ENCODE results near the gene LRRC52. TPM values are rescaled to one million over a fixed set of nuclear protein-coding genes. Genes with fewer than 3 reads are reported as not detected.

LRRC52 gene, protein sequence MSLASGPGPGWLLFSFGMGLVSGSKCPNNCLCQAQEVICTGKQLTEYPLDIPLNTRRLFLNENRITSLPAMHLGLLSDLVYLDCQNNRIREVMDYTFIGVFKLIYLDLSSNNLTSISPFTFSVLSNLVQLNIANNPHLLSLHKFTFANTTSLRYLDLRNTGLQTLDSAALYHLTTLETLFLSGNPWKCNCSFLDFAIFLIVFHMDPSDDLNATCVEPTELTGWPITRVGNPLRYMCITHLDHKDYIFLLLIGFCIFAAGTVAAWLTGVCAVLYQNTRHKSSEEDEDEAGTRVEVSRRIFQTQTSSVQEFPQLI
- not detected in 2 replicates for polyA plus RNA-seq (2011; rRNA removed)
- not detected in 2 replicates for polyA plus RNA-seq (2012; cell fraction: cytosol; rRNA removed)
- polyA plus RNA-seq (2012; cell fraction: nucleus; rRNA removed), result not detected in 2 replicates
- polyA plus RNA-seq (2017; fragmentation: RNase III; extraction: RNeasy Plus Mini Kit Qiagen cat#74134 plus additional on column Dnase treatment), result not detected in 3 replicates
- not detected in 2 replicates for polyA minus RNA-seq (2011; rRNA and poly(A)+ RNA removed)

DNA sequence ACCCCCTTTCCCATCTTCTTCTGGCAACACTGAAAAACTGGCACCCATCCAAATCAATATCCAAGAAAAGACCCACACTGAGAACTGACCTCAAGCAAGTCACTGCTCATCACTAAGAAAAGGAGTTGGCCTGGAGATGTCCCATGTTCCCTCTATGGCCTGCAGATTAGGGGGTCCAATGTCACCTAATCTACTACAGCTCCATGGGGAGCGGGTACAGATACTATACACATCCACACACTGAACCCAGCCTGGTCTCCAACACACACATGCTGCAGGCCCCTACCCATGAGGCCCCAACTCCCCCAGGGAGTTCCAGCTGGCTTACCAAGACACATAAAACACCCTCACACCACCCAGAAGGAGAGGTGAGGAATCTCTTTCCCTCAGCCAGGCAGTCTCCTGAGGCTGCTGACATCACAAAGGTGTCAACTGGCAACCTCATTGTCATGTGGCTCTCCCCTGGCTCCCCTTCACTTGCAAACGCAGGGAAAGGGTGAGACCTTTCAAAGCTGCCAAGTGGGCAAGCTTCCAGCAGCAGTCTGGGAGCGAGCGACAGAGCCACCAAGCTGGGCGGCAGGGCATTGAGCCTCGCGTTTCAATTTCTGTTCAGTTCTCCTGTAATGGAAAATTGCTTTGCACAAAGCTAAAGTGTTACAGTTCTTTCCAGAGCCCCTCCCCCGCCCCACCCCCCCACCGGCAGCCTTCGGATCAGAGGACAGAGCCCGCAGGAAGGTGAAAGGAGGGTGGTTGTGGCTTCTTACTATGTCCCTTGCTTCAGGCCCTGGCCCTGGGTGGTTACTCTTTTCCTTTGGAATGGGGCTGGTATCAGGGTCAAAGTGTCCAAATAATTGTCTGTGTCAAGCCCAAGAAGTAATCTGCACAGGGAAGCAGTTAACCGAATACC is at the start of gene LRRC52:
Gene LRRC52, plus strand, starts transcription at position 469 of the 907 bp plus-strand sequence. Its CDS starts 297 bp downstream, at position 766.
- no peak within 1 kb of the TSS for H3K4me2 ChIP-seq
- no peak for TF ChIP-seq BHLHE40 (IDR thresholded peaks at IDR 0.05; ENCODE audit: low read depth, low read length)
- no peak for TF ChIP-seq NR3C1 (IDR thresholded peaks at IDR 0.05)
- TF ChIP-seq, protein P1, sequence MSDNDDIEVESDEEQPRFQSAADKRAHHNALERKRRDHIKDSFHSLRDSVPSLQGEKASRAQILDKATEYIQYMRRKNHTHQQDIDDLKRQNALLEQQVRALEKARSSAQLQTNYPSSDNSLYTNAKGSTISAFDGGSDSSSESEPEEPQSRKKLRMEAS (IDR thresholded peaks at IDR 0.05), result no peak
- no peak for TF ChIP-seq TFCP2L1 (CRISPR knock-in tag; IDR thresholded peaks at IDR 0.05)
- TF ChIP-seq JUNB (IDR thresholded peaks at IDR 0.05), result no peak
- no peak for TF ChIP-seq NPAS2 (CRISPR knock-in tag; IDR thresholded peaks at IDR 0.05; ENCODE audit: borderline replicate concordance)
- no peak within 1 kb of the TSS for H3K27ac ChIP-seq
- no peak for FAIRE-seq
- peaks cover 7% of the 10 kb centered on the region; the same call in 2 of the 3 replicates for H3K4me1 ChIP-seq
- no peak for DNase-seq (ENCODE audit: low read depth in 1 of 2, low spot score in 1 of 2)
- ChIA-PET CTCF (interaction anchor here (1.0 kb wide), 1 partner anchor 14 kb away, joined by 3 read pairs; no protein-coding TSS in a partner anchor), POLR2A (no interaction called here)
- no peaks in the 10 kb centered on the region for H3K9me3 ChIP-seq
- WGBS (ENCODE audit: missing lambda C conversion rate), result 45% methylated on average over 9 of the region's 12 CpGs
- no peak for ATAC-seq
- no peak within 1 kb of the TSS for H3K4me3 ChIP-seq

GRCh38 chr1:165494949-165495857 is 48.6 kb upstream of the LRRC52 start:
- Histone ChIP-seq H3K9me3 (no peaks in the 10 kb centered on the region), H3K4me3 (no peak overlapping the region), H3K27ac (no peak overlapping the region), H3K4me2 (no peak overlapping the region), H3K4me1 (no peaks in the 10 kb centered on the region)
- CTCF ChIA-PET, result interaction anchor here (0.6 kb wide), 1 partner anchor 13 kb away, joined by 3 read pairs; no protein-coding TSS in a partner anchor
- DNase-seq (ENCODE audit: low read depth in 1 of 2, low spot score in 1 of 2), result no peak
- no peak for FAIRE-seq
- POLR2A ChIA-PET, result interaction anchor here (0.5 kb wide), 1 partner anchor 24 kb away, joined by 3 read pairs; no protein-coding TSS in a partner anchor
- ATAC-seq, result no peak
- TF ChIP-seq CEBPB (IDR thresholded peaks at IDR 0.05) (no peak), MAZ (IDR thresholded peaks at IDR 0.05; ENCODE audit: borderline replicate concordance, low read depth, low read length) (no peak), EP300 (IDR thresholded peaks at IDR 0.05) (no peak), HOXB13 (CRISPR knock-in tag; IDR thresholded peaks at IDR 0.05; ENCODE audit: low read depth) (no peak), CBX2 (IDR thresholded peaks at IDR 0.05; ENCODE audit: borderline replicate concordance, low read depth) (no peak), TFCP2L1 (CRISPR knock-in tag; IDR thresholded peaks at IDR 0.05) (no peak), HMGXB4 (CRISPR knock-in tag; IDR thresholded peaks at IDR 0.05; ENCODE audit: borderline replicate concordance) (no peak), CHD2 (IDR thresholded peaks at IDR 0.05; ENCODE audit: low read length, partially characterized antibody) (no peak), ZNF302 (CRISPR knock-in tag; IDR thresholded peaks at IDR 0.05) (no peak), SREBF2 (IDR thresholded peaks at IDR 0.05) (no peak), HOXB5 (CRISPR knock-in tag; IDR thresholded peaks at IDR 0.05) (no peak), KDM5A (IDR thresholded peaks at IDR 0.05) (no peak), RAD21 (conservative IDR thresholded peaks at IDR 0.05 in 1 of 2, IDR thresholded peaks at IDR 0.05 in 1 of 2) (no peak), NPAS2 (CRISPR knock-in tag; IDR thresholded peaks at IDR 0.05; ENCODE audit: borderline replicate concordance) (no peak), CHD4 (IDR thresholded peaks at IDR 0.05; ENCODE audit: borderline replicate concordance) (no peak), NR3C1 (IDR thresholded peaks at IDR 0.05) (no peak)
- TF ChIP-seq, protein P2, sequence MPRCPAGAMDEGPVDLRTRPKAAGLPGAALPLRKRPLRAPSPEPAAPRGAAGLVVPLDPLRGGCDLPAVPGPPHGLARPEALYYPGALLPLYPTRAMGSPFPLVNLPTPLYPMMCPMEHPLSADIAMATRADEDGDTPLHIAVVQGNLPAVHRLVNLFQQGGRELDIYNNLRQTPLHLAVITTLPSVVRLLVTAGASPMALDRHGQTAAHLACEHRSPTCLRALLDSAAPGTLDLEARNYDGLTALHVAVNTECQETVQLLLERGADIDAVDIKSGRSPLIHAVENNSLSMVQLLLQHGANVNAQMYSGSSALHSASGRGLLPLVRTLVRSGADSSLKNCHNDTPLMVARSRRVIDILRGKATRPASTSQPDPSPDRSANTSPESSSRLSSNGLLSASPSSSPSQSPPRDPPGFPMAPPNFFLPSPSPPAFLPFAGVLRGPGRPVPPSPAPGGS (IDR thresholded peaks at IDR 0.05), result no peak
- TF ChIP-seq, protein P3, sequence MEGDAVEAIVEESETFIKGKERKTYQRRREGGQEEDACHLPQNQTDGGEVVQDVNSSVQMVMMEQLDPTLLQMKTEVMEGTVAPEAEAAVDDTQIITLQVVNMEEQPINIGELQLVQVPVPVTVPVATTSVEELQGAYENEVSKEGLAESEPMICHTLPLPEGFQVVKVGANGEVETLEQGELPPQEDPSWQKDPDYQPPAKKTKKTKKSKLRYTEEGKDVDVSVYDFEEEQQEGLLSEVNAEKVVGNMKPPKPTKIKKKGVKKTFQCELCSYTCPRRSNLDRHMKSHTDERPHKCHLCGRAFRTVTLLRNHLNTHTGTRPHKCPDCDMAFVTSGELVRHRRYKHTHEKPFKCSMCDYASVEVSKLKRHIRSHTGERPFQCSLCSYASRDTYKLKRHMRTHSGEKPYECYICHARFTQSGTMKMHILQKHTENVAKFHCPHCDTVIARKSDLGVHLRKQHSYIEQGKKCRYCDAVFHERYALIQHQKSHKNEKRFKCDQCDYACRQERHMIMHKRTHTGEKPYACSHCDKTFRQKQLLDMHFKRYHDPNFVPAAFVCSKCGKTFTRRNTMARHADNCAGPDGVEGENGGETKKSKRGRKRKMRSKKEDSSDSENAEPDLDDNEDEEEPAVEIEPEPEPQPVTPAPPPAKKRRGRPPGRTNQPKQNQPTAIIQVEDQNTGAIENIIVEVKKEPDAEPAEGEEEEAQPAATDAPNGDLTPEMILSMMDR (IDR thresholded peaks at IDR 0.05), result no peak
- TF ChIP-seq, protein P4, sequence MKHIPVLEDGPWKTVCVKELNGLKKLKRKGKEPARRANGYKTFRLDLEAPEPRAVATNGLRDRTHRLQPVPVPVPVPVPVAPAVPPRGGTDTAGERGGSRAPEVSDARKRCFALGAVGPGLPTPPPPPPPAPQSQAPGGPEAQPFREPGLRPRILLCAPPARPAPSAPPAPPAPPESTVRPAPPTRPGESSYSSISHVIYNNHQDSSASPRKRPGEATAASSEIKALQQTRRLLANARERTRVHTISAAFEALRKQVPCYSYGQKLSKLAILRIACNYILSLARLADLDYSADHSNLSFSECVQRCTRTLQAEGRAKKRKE (CRISPR knock-in tag; IDR thresholded peaks at IDR 0.05; ENCODE audit: low read depth), result no peak
- 12% methylated on average over 5 of the region's 5 CpGs for WGBS (ENCODE audit: missing lambda C conversion rate)
